ENCODE data around the gene DIAPH3. TPM values are rescaled to one million over a fixed set of nuclear protein-coding genes. Genes with fewer than 3 reads are reported as not detected.

The DIAPH3 gene
- total and polyA plus RNA-seq, 4 donors = 0.35 to 6.7 (median 1.1) TPM

- no peak for DNase-seq
- H3K9me3 ChIP-seq (ENCODE audit: control insufficient read depth in 4 of 4, insufficient read depth in 3 of 4, low read length in 3 of 4) = no peaks in the 10 kb centered on the region
- 74 to 81% methylated on average over 1 of the region's 1 CpG for WGBS, 2 donors
- H3K36me3 ChIP-seq (ENCODE audit: control insufficient read depth in 4 of 4, insufficient read depth in 4 of 4, low read length in 4 of 4) = no peaks in the 10 kb centered on the region
- TF ChIP-seq, protein P1, sequence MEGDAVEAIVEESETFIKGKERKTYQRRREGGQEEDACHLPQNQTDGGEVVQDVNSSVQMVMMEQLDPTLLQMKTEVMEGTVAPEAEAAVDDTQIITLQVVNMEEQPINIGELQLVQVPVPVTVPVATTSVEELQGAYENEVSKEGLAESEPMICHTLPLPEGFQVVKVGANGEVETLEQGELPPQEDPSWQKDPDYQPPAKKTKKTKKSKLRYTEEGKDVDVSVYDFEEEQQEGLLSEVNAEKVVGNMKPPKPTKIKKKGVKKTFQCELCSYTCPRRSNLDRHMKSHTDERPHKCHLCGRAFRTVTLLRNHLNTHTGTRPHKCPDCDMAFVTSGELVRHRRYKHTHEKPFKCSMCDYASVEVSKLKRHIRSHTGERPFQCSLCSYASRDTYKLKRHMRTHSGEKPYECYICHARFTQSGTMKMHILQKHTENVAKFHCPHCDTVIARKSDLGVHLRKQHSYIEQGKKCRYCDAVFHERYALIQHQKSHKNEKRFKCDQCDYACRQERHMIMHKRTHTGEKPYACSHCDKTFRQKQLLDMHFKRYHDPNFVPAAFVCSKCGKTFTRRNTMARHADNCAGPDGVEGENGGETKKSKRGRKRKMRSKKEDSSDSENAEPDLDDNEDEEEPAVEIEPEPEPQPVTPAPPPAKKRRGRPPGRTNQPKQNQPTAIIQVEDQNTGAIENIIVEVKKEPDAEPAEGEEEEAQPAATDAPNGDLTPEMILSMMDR (IDR thresholded peaks at IDR 0.05; ENCODE audit: control extremely low read depth, extremely low read depth) = no peak
- H3K4me1 ChIP-seq (ENCODE audit: control insufficient read depth in 5 of 5, insufficient read depth in 5 of 5, low read length in 5 of 5) = peaks cover 0 to 13% (median 4%) of the 10 kb centered on the region in 5 donors
- no peak overlapping the region for H3K4me3 ChIP-seq
- H3K27ac ChIP-seq (ENCODE audit: low read depth in 1 of 2, low read length in 1 of 2) = no peak overlapping the region
- H3K9ac ChIP-seq (ENCODE audit: insufficient read depth in 1 of 2, low read length in 2 of 2) = no peak overlapping the region
- H3K27me3 ChIP-seq (ENCODE audit: control insufficient read depth in 3 of 3, insufficient read depth in 3 of 3, low read length in 2 of 3) = no peaks in the 10 kb centered on the region
- ATAC-seq (ENCODE audit: insufficient read depth, low FRiP score) = no peak
Measured at GRCh38 chr13:60138674-60139073, 25.1 kb downstream of the DIAPH3 start.

GRCh38 chr13:60137911-60138560 lies 25.7 kb downstream of the DIAPH3 start:
- H3K4me1 ChIP-seq (ENCODE audit: control insufficient read depth in 5 of 5, insufficient read depth in 5 of 5, low read length in 5 of 5) = peaks cover 0 to 13% (median 4%) of the 10 kb centered on the region in 5 donors

GRCh38 chr13:60135344-60135743 lies 28.4 kb downstream of the DIAPH3 start:
- no peak overlapping the region for H3K27ac ChIP-seq (ENCODE audit: low read depth in 1 of 2, low read length in 1 of 2)
- DNase-seq (peak in 2 of 3 donors; percentile 45 to 50), ATAC-seq (ENCODE audit: insufficient read depth, low FRiP score) (no peak)
- H3K4me3 ChIP-seq = no peak overlapping the region
- H3K4me1 ChIP-seq (ENCODE audit: control insufficient read depth in 5 of 5, insufficient read depth in 5 of 5, low read length in 5 of 5) = peaks cover 0 to 13% (median 4%) of the 10 kb centered on the region in 5 donors
- no peaks in the 10 kb centered on the region for H3K36me3 ChIP-seq (ENCODE audit: control insufficient read depth in 4 of 4, insufficient read depth in 4 of 4, low read length in 4 of 4)
- H3K27me3 ChIP-seq (ENCODE audit: control insufficient read depth in 3 of 3, insufficient read depth in 3 of 3, low read length in 2 of 3) = no peaks in the 10 kb centered on the region
- peaks cover 0 to under 1% (median 0%) of the 10 kb centered on the region in 4 donors for H3K9me3 ChIP-seq (ENCODE audit: control insufficient read depth in 4 of 4, insufficient read depth in 3 of 4, low read length in 3 of 4)
- H3K9ac ChIP-seq (ENCODE audit: insufficient read depth in 1 of 2, low read length in 2 of 2) = peak overlapping the region in 1 of 2 donors; percentile 27
- 40 to 69% methylated on average over 1 of the region's 1 CpG for WGBS, 2 donors
- TF ChIP-seq, protein P1 (IDR thresholded peaks at IDR 0.05; ENCODE audit: control extremely low read depth, extremely low read depth) = no peak

More at GRCh38 chr13:60137911-60138560, 25.7 kb downstream of the DIAPH3 start:
- Histone ChIP-seq H3K27ac (ENCODE audit: low read depth in 1 of 2, low read length in 1 of 2) (no peak overlapping the region), H3K4me3 (no peak overlapping the region), H3K36me3 (ENCODE audit: control insufficient read depth in 4 of 4, insufficient read depth in 4 of 4, low read length in 4 of 4) (no peaks in the 10 kb centered on the region), H3K9me3 (ENCODE audit: control insufficient read depth in 4 of 4, insufficient read depth in 3 of 4, low read length in 3 of 4) (no peaks in the 10 kb centered on the region), H3K9ac (ENCODE audit: insufficient read depth in 1 of 2, low read length in 2 of 2) (no peak overlapping the region), H3K27me3 (ENCODE audit: control insufficient read depth in 3 of 3, insufficient read depth in 3 of 3, low read length in 2 of 3) (no peaks in the 10 kb centered on the region)
- ATAC-seq (ENCODE audit: insufficient read depth, low FRiP score) = no peak
- DNase-seq = peak in 2 of 3 donors; percentile 25 to 57
- 87 to 91% methylated on average over 8 of the region's 8 CpGs for WGBS, 2 donors
- TF ChIP-seq, protein P1 (IDR thresholded peaks at IDR 0.05; ENCODE audit: control extremely low read depth, extremely low read depth) = no peak
